HG02763 (cell line): Measurements from ENCODE around the gene ADSL.

Source experiments
- ATAC-seq: cut with Tn5 transposase; IDR thresholded peaks from one replicate; pipeline ENCODE4 v1.9.1; 2021; ENCODE audit warnings: mild to moderate bottlenecking, moderate library complexity; ENCODE audit not compliant: unreplicated experiment

ADSL gene

GRCh38 chr22:40434106-40434505 is 87.8 kb downstream of the ADSL start:
- no peak for ATAC-seq

- no peak for ATAC-seq
Measured at GRCh38 chr22:40434745-40435144, 88.4 kb downstream of the ADSL start.

DNA sequence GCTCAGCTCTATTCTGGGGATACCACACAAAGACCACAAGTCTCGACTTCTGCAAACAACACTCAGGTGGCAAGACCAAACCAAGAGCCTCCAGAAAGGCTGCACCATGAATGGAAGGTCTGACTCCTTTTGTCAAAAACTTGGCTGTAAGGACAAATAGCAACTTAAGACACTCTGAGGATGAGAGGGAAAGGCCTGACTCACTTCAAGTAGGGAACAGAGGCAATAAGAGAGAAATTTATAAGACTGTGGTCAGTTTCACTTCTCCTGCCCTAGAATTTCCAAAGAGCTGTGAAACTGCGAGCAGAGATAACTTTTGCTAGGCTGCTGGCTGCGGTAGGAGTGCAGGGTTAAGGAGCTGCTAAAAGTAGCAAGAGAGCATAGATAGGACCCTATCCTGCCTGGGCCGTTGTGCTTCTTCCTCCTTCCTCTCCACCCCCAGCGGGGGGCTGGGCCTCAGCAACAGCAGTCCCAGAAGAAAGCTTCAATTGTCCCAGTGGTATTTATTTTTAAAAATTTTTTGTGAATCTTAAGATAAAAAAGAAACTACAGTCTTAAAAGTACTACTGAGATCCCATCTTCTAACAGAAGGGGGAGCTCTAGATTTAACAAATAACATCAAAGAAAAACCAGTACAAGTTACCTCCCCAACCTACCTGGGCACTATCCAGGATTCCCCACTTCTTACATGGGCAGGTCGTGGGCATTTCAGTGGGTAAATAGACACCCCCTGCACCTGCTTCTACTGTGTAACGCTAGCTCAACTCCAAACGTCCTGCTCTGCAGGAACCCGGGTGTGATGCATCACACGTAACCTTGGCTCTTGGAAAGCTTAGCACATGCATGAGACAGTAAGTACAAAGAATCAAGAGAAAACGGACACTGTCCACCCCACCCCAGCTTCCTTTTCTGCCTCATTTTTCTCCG is 90.5 kb downstream of the ADSL start:
- peak; percentile 61 for ATAC-seq
